B cell (primary cell): ENCODE results near the gene SLC66A1. TPM values are rescaled to one million over a fixed set of nuclear protein-coding genes. Genes with fewer than 3 reads are reported as not detected.

Experiments
- ATAC-seq: fragments of 200-7000 bp; cut with Tn5 transposase; one replicate; pipeline ENCODE4 v1.10.0; 2021; ENCODE audit warnings: low read depth, mild to moderate bottlenecking, moderate number of reproducible peaks, moderate library complexity
- CTCF ChIA-PET: fragments of 350-600 bp; sonication (Branson Sonifier 250); formaldehyde crosslinking; loops from one replicate; lab custom pipeline; 2021; ENCODE audit warnings: antibody characterized with exemption, inconsistent platforms; lab: Charles Lee
- POLR2A ChIA-PET: fragments of 350-600 bp; sonication (Branson Sonifier 250); formaldehyde crosslinking; loops from one replicate; lab custom pipeline; 2021; ENCODE audit warnings: antibody characterized with exemption; lab: Charles Lee
- DNase-seq: peaks from one replicate; pipeline ENCODE4 v3.0.0; 2013
- H2AFZ ChIP-seq: 2 replicates; pipeline ENCODE4 v1.6.1; 2012; ENCODE audit warnings: mild to moderate bottlenecking, low read depth, low read length; ENCODE audit not compliant: insufficient read depth, poor library complexity, severe bottlenecking
- H3K27ac ChIP-seq, 2 donors: 1 replicate in 1 of 2; 2 replicates in 1 of 2; pipeline ENCODE4 v1.5.1; 2012 to 2013; ENCODE audit warnings: low read length in 2 of 2, mild to moderate bottlenecking in 2 of 2, moderate library complexity in 1 of 2
- H3K27me3 ChIP-seq, 4 experiments: fragments of 200-600 bp in 1 of 4; sonication (generic) in 1 of 4; replicated peaks in 1 of 4; 1 replicate in 2 of 4; 2 replicates in 2 of 4; pipeline versions ENCODE4 v1.6.1 to v1.7.0; 2013 to 2016; ENCODE audit warnings: low read length in 3 of 4, mild to moderate bottlenecking in 2 of 4, mixed read lengths in 1 of 4, moderate library complexity in 1 of 4; ENCODE audit not compliant: insufficient read depth in 4 of 4, control insufficient read depth in 3 of 4; ENCODE audit errors: control extremely low read depth in 1 of 4
- H3K36me3 ChIP-seq, 2 experiments: replicated peaks in 1 of 2; 1 replicate in 1 of 2; 2 replicates in 1 of 2; pipeline versions ENCODE4 v1.6.1 to v1.7.1; 2013; ENCODE audit warnings: low read length in 1 of 2; ENCODE audit not compliant: insufficient read depth in 2 of 2, control insufficient read depth in 1 of 2; ENCODE audit errors: control extremely low read depth in 1 of 2, extremely low read depth in 1 of 2
- H3K4me1 ChIP-seq, 2 donors: fragments of 200-600 bp in 1 of 2; sonication (generic) in 1 of 2; 1 replicate in 1 of 2; 2 replicates in 1 of 2; pipeline versions ENCODE4 v1.5.1 to v1.6.1; 2013 to 2017; ENCODE audit warnings: low read length in 2 of 2; ENCODE audit not compliant: control insufficient read depth in 2 of 2, insufficient read depth in 2 of 2
- H3K4me2 ChIP-seq: replicated peaks from 2 replicates; pipeline ENCODE3; 2012; ENCODE audit warnings: mild to moderate bottlenecking, low read depth, low read length; ENCODE audit not compliant: poor library complexity, severe bottlenecking
- H3K4me3 ChIP-seq, 5 experiments: fragments of 200-600 bp in 1 of 5; sonication (generic) in 1 of 5; 1 replicate in 3 of 5; 2 replicates in 2 of 5; pipeline versions ENCODE4 v1.5.1 to v1.7.0; 2011 to 2016; ENCODE audit warnings: low read length in 4 of 5, mild to moderate bottlenecking in 4 of 5, low read depth in 2 of 5, control low read depth in 1 of 5, moderate library complexity in 1 of 5; ENCODE audit not compliant: insufficient read depth in 1 of 5; ENCODE audit errors: control extremely low read depth in 1 of 5, extremely low read depth in 1 of 5
- H3K79me2 ChIP-seq: fragments of 200-600 bp; sonication (generic); one replicate; pipeline ENCODE4 v1.6.0; 2016; ENCODE audit warnings: low read length; ENCODE audit not compliant: control insufficient read depth, insufficient read depth
- H3K9ac ChIP-seq: fragments of 200-600 bp; sonication (generic); 2 replicates; pipeline ENCODE4 v1.6.1; 2017; ENCODE audit warnings: mild to moderate bottlenecking, low read length, moderate library complexity
- H3K9me3 ChIP-seq, 3 donors: one replicate each; pipeline versions ENCODE4 v1.6.1 to v1.7.1; 2013; ENCODE audit warnings: low read length in 2 of 3; ENCODE audit not compliant: control insufficient read depth in 2 of 3, insufficient read depth in 1 of 3; ENCODE audit errors: control extremely low read depth in 1 of 3
- H4K20me1 ChIP-seq: 2 replicates; pipeline ENCODE4 v1.6.0; 2012; ENCODE audit warnings: mild to moderate bottlenecking, low read length; ENCODE audit not compliant: insufficient read depth, control insufficient read depth, poor library complexity, severe bottlenecking
- H3K27ac Mint-ChIP-seq: one replicate; pipeline ENCODE4 v1.8.0; 2021; ENCODE audit warnings: mixed read lengths
- H3K27me3 Mint-ChIP-seq: one replicate; pipeline ENCODE4 v1.8.0; 2021; ENCODE audit warnings: mixed read lengths
- H3K4me1 Mint-ChIP-seq: one replicate; pipeline ENCODE4 v1.8.0; 2021; ENCODE audit warnings: mixed read lengths
- H3K4me3 Mint-ChIP-seq: one replicate; pipeline ENCODE4 v1.8.0; 2021; ENCODE audit warnings: mixed read lengths
- H3K9me3 Mint-ChIP-seq: one replicate; pipeline ENCODE4 v1.8.0; 2022; ENCODE audit warnings: mixed read lengths; ENCODE audit not compliant: insufficient read depth
- EZH2 ChIP-seq: IDR thresholded peaks from 2 replicates; pipeline ENCODE4 v1.6.1; 2012; ENCODE audit warnings: borderline replicate concordance, low read depth, mild to moderate bottlenecking, moderate library complexity, low read length; ENCODE audit not compliant: insufficient read depth, poor library complexity, severe bottlenecking
- WGBS: methylation state at CpG from one replicate; pipeline ENCODE4 v1.1.5; 2013; ENCODE audit warnings: missing lambda C conversion rate; ENCODE audit not compliant: insufficient coverage; 5-methylcytosine and 5-hydroxymethylcytosine counted together
- intact Hi-C: fragments of 100-400 bp; cut with micrococcal nuclease; formaldehyde crosslinking; loops from one replicate; pipeline ENCODE4 v1.10.0; 2022
- polyA plus RNA-seq: library from polyadenylated mRNA; depleted of rRNA; stranded (reverse); fragments of >200 nt; gene quantifications from 2 replicates; pipeline ENCODE4 v1.2.3, GENCODE V29; 2012
- total RNA-seq, 2 donors: library from RNA; stranded (reverse); fragments of 120-200 nt in 1 of 2; gene quantifications; 1 replicate in 1 of 2; 2 replicates in 1 of 2; pipeline versions ENCODE4 v1.2.3 to v1.2.4, GENCODE V29; 2013 to 2022
- TF ChIP-seq, protein P1 (sequence below): fragments of 200-600 bp; IDR thresholded peaks from one replicate; pipeline ENCODE4 v1.8.0; 2022; ENCODE audit warnings: antibody characterized with exemption, mild to moderate bottlenecking

Gene SLC66A1
- total and polyA plus RNA-seq, 2 donors (not counting 1 experiment from before 2014, with no cell fraction given): 24.4 to 26.8 TPM

DNA sequence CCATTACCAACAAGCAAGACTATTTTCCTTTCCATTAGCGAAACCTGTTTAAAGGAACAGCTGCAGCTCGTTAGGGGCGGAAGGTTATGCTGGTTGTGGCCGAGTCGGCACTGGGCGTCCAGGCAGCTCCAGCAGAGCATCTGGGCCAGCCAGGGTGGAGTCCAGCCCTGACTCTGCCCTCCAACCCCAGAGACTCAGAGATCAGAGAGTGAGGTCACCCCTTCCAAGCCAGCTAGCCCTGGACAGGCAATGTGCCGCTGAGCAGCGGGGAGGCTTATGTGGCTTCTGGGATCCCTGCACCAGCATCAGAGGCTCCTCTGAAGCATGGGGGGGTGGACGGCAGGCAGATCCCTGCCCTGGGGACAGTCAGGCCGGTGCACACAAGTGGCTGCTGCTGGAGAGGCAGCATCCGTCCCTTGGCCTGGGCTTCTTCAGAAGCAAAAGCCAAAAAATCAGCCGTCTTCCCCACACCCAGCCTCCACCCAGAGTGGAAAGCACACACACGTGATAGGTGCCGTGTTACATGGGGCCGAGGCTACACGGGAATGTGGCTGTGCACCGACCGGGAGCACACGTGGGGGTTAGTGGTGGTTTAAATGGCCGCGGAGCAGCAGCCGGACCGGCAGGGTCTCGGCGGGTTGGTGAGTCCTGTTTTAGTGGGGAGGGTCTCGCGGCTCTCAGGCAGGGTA is 30.1 kb downstream of the SLC66A1 start:
- POLR2A ChIA-PET: no interaction called here
- intact Hi-C loops: loop anchor here (5.0 kb wide), 1 partner anchor 50 kb away; no protein-coding TSS in a partner anchor
- Mint-ChIP-seq H3K9me3 (no peaks in the 10 kb centered on the region), H3K4me3 (no peak overlapping the region), H3K27me3 (no peaks in the 10 kb centered on the region), H3K4me1 (peaks cover 1% of the 10 kb centered on the region), H3K27ac (no peak overlapping the region)
- no peak for ATAC-seq
- Histone ChIP-seq H3K27ac (no peak overlapping the region), H3K9me3 (no peaks in the 10 kb centered on the region), H3K9ac (no peak overlapping the region), H3K4me2 (no peak overlapping the region), H2AFZ (no peak overlapping the region), H3K4me3 (no peak overlapping the region), H3K4me1 (no peaks in the 10 kb centered on the region), H4K20me1 (peaks cover 33% of the 10 kb centered on the region), H3K79me2 (no peaks in the 10 kb centered on the region), H3K27me3 (no peaks in the 10 kb centered on the region), H3K36me3 (peaks cover 0 to 72% of the 10 kb centered on the region in 2 experiments)
- CTCF ChIA-PET: interaction anchor here (0.9 to 1.4 kb wide), 7 partner anchors 35 to 320 kb away, joined by 3 to 4 read pairs (median 3); no protein-coding TSS in a partner anchor
- TF ChIP-seq, protein P1, sequence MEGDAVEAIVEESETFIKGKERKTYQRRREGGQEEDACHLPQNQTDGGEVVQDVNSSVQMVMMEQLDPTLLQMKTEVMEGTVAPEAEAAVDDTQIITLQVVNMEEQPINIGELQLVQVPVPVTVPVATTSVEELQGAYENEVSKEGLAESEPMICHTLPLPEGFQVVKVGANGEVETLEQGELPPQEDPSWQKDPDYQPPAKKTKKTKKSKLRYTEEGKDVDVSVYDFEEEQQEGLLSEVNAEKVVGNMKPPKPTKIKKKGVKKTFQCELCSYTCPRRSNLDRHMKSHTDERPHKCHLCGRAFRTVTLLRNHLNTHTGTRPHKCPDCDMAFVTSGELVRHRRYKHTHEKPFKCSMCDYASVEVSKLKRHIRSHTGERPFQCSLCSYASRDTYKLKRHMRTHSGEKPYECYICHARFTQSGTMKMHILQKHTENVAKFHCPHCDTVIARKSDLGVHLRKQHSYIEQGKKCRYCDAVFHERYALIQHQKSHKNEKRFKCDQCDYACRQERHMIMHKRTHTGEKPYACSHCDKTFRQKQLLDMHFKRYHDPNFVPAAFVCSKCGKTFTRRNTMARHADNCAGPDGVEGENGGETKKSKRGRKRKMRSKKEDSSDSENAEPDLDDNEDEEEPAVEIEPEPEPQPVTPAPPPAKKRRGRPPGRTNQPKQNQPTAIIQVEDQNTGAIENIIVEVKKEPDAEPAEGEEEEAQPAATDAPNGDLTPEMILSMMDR: no peak
- no peak for TF ChIP-seq EZH2
- DNase-seq: no peak
- 96% methylated on average over 21 of the region's 27 CpGs for WGBS
